Panc1 (cell line): ENCODE results near the gene KASH5. TPM values are rescaled to one million over a fixed set of nuclear protein-coding genes. Genes with fewer than 3 reads are reported as not detected.
"Not testable (repeated sequence)": the region's sequence is repeated elsewhere in the genome, so short reads cannot be mapped to it uniquely, and the experiment has no call there.

Experiments used
- ATAC-seq: fragments of 200-7000 bp; cut with Tn5 transposase; 2 replicates; pipeline ENCODE4 v1.9.1; 2020; ENCODE audit warnings: mild to moderate bottlenecking, moderate library complexity
- BruUV-seq: library from RNA; stranded (reverse); fragments of 400-500 nt; replicated peaks from 2 replicates; lab custom pipeline; 2021; lab: Mats Ljungman, UMichigan
- CTCF ChIA-PET: fragments of 300-600 bp; sonication (Branson Sonifier 250); formaldehyde crosslinking; loops from one replicate; lab custom pipeline; 2022; ENCODE audit warnings: antibody characterized with exemption; lab: Charles Lee
- POLR2A ChIA-PET: fragments of 300-600 bp; sonication (Branson Sonifier 250); formaldehyde crosslinking; loops from one replicate; lab custom pipeline; 2022; ENCODE audit warnings: antibody characterized with exemption; lab: Charles Lee
- DNase-seq: peaks from one replicate; pipeline ENCODE4 v3.0.0-alpha.2; 2010; ENCODE audit warnings: low read depth, low spot score
- H3K27ac ChIP-seq: 2 replicates; pipeline ENCODE4 v1.5.1; 2011; ENCODE audit warnings: mild to moderate bottlenecking, low read length, inconsistent platforms
- H3K27me3 ChIP-seq: fragments of 200-500 bp; sonication (Bioruptor generic); 2 replicates; pipeline ENCODE4 v1.6.0; 2014; ENCODE audit warnings: low read length, inconsistent platforms; ENCODE audit not compliant: control insufficient read depth, insufficient read depth
- H3K36me3 ChIP-seq: fragments of 200-500 bp; sonication (Bioruptor generic); 2 replicates; pipeline ENCODE4 v1.5.1; 2014; ENCODE audit warnings: inconsistent platforms, mild to moderate bottlenecking, low read length, moderate library complexity; ENCODE audit not compliant: control insufficient read depth, insufficient read depth
- H3K4me1 ChIP-seq: 2 replicates; pipeline ENCODE4 v1.5.1; 2011; ENCODE audit warnings: inconsistent platforms, mild to moderate bottlenecking, low read length, moderate library complexity; ENCODE audit not compliant: control insufficient read depth, insufficient read depth
- H3K4me3 ChIP-seq, 2 experiments: 2 replicates each; pipeline ENCODE4 v1.5.1; 2011 to 2012; ENCODE audit warnings: low read depth in 2 of 2, low read length in 2 of 2, mild to moderate bottlenecking in 2 of 2, inconsistent platforms in 1 of 2, moderate library complexity in 1 of 2
- H3K9me3 ChIP-seq: fragments of 200-500 bp; sonication (Bioruptor generic); 2 replicates; pipeline ENCODE4 v1.5.1; 2014; ENCODE audit warnings: low read depth, mild to moderate bottlenecking, inconsistent platforms, low read length, moderate library complexity; ENCODE audit not compliant: control insufficient read depth, insufficient read depth
- POLR2AphosphoS5 ChIP-seq: IDR thresholded peaks from 2 replicates; pipeline ENCODE4 v1.6.1; 2012; ENCODE audit warnings: mild to moderate bottlenecking, low read depth, low read length, moderate library complexity
- SIN3A ChIP-seq: IDR thresholded peaks from 2 replicates; pipeline ENCODE4 v1.6.1; 2012; ENCODE audit warnings: low read depth, mild to moderate bottlenecking, low read length, moderate library complexity, borderline replicate concordance; ENCODE audit not compliant: insufficient read depth
- TCF7L2 ChIP-seq: IDR thresholded peaks from 2 replicates; pipeline ENCODE4 v1.6.1; 2011; ENCODE audit warnings: mild to moderate bottlenecking, low read depth, low read length, inconsistent platforms
- in situ Hi-C: cut with HindIII; loops from 2 replicates; pipeline ENCODE4 v1.10.0; 2016; ENCODE audit warnings: low sequenced_read_pairs, low pct_unique_long_range_greater_than_20kb
- intact Hi-C: fragments of 100-400 bp; cut with micrococcal nuclease; formaldehyde crosslinking; loops from one replicate; pipeline ENCODE4 v1.10.0; 2022; ENCODE audit not compliant: unreplicated experiment
- total RNA-seq: library from RNA; stranded (reverse); gene quantifications from one replicate; pipeline ENCODE4 v1.2.1, GENCODE V29; 2021; ENCODE audit not compliant: unreplicated experiment
- TF ChIP-seq, protein P1 (sequence below): fragments of 450-650 bp; IDR thresholded peaks from 2 replicates; pipeline ENCODE4 v1.5.1; 2017; ENCODE audit warnings: mild to moderate bottlenecking
- TF ChIP-seq, protein P2 (sequence below), 2 experiments: IDR thresholded peaks; 2 replicates each; pipeline ENCODE4 v1.6.1; 2011 to 2012; ENCODE audit warnings: low read depth in 2 of 2, control low read depth in 1 of 2, low read length in 1 of 2, mild to moderate bottlenecking in 1 of 2, moderate library complexity in 1 of 2; ENCODE audit not compliant: insufficient read depth in 1 of 2

KASH5 gene
- total RNA-seq, 1 experiment from 2014 or later, result not detected

DNA sequence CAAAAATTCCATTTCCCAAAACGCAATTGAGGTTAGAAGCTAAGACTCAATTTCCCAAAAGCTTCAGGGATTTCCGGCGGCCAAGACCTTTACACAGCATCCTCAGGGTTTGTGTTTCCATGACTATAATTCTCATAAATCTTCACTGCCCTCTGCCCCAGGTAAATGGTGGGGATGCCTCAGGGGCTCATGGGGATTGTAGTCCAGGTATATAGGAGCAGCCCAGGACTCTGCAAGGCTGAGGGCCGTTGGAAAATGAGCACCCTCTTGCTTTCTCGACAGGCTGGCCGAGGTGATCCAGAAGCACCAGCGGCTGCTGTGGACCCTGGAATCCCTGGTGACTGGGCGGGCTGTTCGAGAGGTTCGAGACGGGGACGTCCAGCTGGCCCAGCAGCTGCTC is 71.3 kb downstream of the KASH5 start:
- in situ Hi-C loops, result no loop called here
- ChIA-PET CTCF (no interaction called here), POLR2A (no interaction called here)
- TF ChIP-seq, protein P1, sequence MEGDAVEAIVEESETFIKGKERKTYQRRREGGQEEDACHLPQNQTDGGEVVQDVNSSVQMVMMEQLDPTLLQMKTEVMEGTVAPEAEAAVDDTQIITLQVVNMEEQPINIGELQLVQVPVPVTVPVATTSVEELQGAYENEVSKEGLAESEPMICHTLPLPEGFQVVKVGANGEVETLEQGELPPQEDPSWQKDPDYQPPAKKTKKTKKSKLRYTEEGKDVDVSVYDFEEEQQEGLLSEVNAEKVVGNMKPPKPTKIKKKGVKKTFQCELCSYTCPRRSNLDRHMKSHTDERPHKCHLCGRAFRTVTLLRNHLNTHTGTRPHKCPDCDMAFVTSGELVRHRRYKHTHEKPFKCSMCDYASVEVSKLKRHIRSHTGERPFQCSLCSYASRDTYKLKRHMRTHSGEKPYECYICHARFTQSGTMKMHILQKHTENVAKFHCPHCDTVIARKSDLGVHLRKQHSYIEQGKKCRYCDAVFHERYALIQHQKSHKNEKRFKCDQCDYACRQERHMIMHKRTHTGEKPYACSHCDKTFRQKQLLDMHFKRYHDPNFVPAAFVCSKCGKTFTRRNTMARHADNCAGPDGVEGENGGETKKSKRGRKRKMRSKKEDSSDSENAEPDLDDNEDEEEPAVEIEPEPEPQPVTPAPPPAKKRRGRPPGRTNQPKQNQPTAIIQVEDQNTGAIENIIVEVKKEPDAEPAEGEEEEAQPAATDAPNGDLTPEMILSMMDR, result no peak
- no peaks in the 10 kb centered on the region for H3K36me3 ChIP-seq
- no peak for DNase-seq
- ATAC-seq, result no peak
- no TSS peak for BruUV-seq
- no peaks in the 10 kb centered on the region for H3K27me3 ChIP-seq
- no peak overlapping the region for H3K4me3 ChIP-seq
- H3K27ac ChIP-seq, result no peak overlapping the region
- intact Hi-C loops, result no loop called here
- no peaks in the 10 kb centered on the region; the same call in 1 of the 2 replicates for H3K4me1 ChIP-seq
- H3K9me3 ChIP-seq, result no peaks in the 10 kb centered on the region

DNA sequence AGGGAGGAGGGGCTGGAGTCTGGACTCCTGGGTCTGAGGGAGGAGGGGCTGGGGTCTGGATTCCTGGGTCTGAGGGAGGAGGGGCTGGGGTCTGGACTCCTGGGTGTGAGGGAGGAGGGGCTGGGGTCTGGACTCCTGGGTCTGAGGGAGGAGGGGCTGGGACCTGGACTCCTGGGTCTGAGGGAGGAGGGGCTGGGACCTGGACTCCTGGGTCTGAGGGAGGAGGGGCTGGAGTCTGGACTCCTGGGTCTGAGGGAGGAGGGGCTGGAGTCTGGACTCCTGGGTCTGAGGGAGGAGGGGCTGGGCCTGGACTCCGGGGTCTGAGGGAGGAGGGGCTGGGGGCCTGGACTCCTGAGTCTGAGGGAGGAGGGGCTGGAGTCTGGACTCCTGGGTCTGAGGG is 73.1 kb downstream of the KASH5 start:
- H3K36me3 ChIP-seq, H3K9me3 ChIP-seq, DNase-seq, ATAC-seq, H3K4me3 ChIP-seq, H3K27me3 ChIP-seq, in situ Hi-C loops, intact Hi-C loops, POLR2A ChIA-PET, H3K27ac ChIP-seq, CTCF ChIA-PET, BruUV-seq, H3K4me1 ChIP-seq: not testable (repeated sequence)

DNA sequence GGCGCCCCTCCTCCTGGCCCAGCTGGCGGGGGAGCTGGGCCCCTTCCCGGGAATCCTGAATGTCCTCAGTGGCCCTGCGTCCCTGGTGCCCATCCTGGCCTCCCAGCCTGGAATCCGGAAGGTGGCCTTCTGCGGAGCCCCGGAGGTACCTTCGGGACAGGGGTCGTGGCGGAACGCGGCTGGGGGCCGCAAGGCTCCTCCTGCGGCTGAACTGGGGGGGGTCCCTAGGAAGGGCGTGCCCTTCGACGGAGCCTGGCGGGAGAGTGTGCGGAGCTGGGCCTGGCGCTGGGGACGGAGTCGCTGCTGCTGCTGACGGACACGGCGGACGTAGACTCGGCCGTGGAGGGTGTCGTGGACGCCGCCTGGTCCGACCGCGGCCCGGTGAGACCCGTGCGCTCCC is 73.6 kb downstream of the KASH5 start:
- H3K4me3 ChIP-seq, result no peak overlapping the region
- BruUV-seq, result no TSS peak
- no peak for TF ChIP-seq TCF7L2
- no peak for TF ChIP-seq POLR2AphosphoS5
- TF ChIP-seq, protein P1, result no peak
- TF ChIP-seq SIN3A, result no peak
- TF ChIP-seq, protein P2, sequence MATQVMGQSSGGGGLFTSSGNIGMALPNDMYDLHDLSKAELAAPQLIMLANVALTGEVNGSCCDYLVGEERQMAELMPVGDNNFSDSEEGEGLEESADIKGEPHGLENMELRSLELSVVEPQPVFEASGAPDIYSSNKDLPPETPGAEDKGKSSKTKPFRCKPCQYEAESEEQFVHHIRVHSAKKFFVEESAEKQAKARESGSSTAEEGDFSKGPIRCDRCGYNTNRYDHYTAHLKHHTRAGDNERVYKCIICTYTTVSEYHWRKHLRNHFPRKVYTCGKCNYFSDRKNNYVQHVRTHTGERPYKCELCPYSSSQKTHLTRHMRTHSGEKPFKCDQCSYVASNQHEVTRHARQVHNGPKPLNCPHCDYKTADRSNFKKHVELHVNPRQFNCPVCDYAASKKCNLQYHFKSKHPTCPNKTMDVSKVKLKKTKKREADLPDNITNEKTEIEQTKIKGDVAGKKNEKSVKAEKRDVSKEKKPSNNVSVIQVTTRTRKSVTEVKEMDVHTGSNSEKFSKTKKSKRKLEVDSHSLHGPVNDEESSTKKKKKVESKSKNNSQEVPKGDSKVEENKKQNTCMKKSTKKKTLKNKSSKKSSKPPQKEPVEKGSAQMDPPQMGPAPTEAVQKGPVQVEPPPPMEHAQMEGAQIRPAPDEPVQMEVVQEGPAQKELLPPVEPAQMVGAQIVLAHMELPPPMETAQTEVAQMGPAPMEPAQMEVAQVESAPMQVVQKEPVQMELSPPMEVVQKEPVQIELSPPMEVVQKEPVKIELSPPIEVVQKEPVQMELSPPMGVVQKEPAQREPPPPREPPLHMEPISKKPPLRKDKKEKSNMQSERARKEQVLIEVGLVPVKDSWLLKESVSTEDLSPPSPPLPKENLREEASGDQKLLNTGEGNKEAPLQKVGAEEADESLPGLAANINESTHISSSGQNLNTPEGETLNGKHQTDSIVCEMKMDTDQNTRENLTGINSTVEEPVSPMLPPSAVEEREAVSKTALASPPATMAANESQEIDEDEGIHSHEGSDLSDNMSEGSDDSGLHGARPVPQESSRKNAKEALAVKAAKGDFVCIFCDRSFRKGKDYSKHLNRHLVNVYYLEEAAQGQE (IDR thresholded peaks at IDR 0.05; ENCODE audit: insufficient read depth in 1 of 2, low read depth in 2 of 2, low read length in 1 of 2), result no peak
- H3K36me3 ChIP-seq, result no peaks in the 10 kb centered on the region
- no peak overlapping the region for H3K27ac ChIP-seq
- ATAC-seq (no peak), DNase-seq (no peak)
- CTCF ChIA-PET, result no interaction called here
- POLR2A ChIA-PET, result no interaction called here
- intact Hi-C loops (no loop called here), in situ Hi-C loops (no loop called here)
- no peaks in the 10 kb centered on the region for H3K4me1 ChIP-seq
- H3K9me3 ChIP-seq, result no peaks in the 10 kb centered on the region
- H3K27me3 ChIP-seq, result no peaks in the 10 kb centered on the region
